HG02981 (cell line): ENCODE data around the gene ING3.

Experiments
- ATAC-seq: cut with Tn5 transposase; IDR thresholded peaks from one replicate; pipeline ENCODE4 v1.9.1; 2021; ENCODE audit warnings: mild to moderate bottlenecking, moderate library complexity; ENCODE audit not compliant: unreplicated experiment

Gene ING3

GRCh38 chr7:121023194-121023593, 72.6 kb downstream of the ING3 start:
- no peak for ATAC-seq

- ATAC-seq = no peak
Measured at GRCh38 chr7:121023683-121024511, 73.3 kb downstream of the ING3 start.

GRCh38 chr7:121024611-121025010, 74.0 kb downstream of the ING3 start:
- no peak for ATAC-seq

- ATAC-seq = no peak
Measured at GRCh38 chr7:121026159-121026558, 75.6 kb downstream of the ING3 start.

- ATAC-seq = no peak
Measured at GRCh38 chr7:121026577-121027111, 76.1 kb downstream of the ING3 start.
